HepG2 (cell line): ENCODE data around the gene TTBK1. TPM values are rescaled to one million over a fixed set of nuclear protein-coding genes. Genes with fewer than 3 reads are reported as not detected.

Source experiments
- CREB1 ChIP-seq, 2 experiments: fragments of 450-650 bp in 1 of 2; IDR thresholded peaks; 2 replicates each; pipeline ENCODE4 v1.6.1; 2016 to 2017; ENCODE audit warnings: control low read depth in 1 of 2, mild to moderate bottlenecking in 1 of 2, missing compliant biosample characterization in 1 of 2, missing genetic modification characterization in 1 of 2
- ELF1 ChIP-seq: sonication (generic); formaldehyde crosslinking; IDR thresholded peaks from 2 replicates; pipeline ENCODE4 v1.4.0; 2020; ENCODE audit warnings: missing genetic modification reagents
- FLYWCH1 ChIP-seq: sonication (generic); formaldehyde crosslinking; IDR thresholded peaks from 2 replicates; pipeline ENCODE4 v1.8.1; 2023; ENCODE audit warnings: mild to moderate bottlenecking, missing genetic modification reagents
- HHEX ChIP-seq: IDR thresholded peaks from 2 replicates; pipeline ENCODE4 v1.6.1; 2016; ENCODE audit warnings: control low read depth
- HMGXB4 ChIP-seq, 2 experiments: sonication (generic) in 1 of 2; formaldehyde crosslinking in 1 of 2; IDR thresholded peaks; 2 replicates each; pipeline versions ENCODE4 v1.4.0 to v1.6.1; 2018 to 2020; ENCODE audit warnings: missing genetic modification reagents in 2 of 2, borderline replicate concordance in 1 of 2, low read depth in 1 of 2, mild to moderate bottlenecking in 1 of 2, missing biosample characterization in 1 of 2
- HNRNPK ChIP-seq: fragments of 200-400 bp; formaldehyde crosslinking; IDR thresholded peaks from 2 replicates; pipeline ENCODE4 v1.6.1; 2018; ENCODE audit warnings: low read length, low read depth, moderate library complexity, mild to moderate bottlenecking; ENCODE audit not compliant: poor library complexity, severe bottlenecking
- KLF11 ChIP-seq: IDR thresholded peaks from 2 replicates; pipeline ENCODE4 v1.6.1; 2016; ENCODE audit warnings: missing compliant biosample characterization
- KLF16 ChIP-seq, 2 experiments: sonication (generic) in 1 of 2; formaldehyde crosslinking in 1 of 2; IDR thresholded peaks; 2 replicates each; pipeline versions ENCODE4 v1.6.1 to v1.8.0; 2016 to 2023; ENCODE audit warnings: missing genetic modification reagents in 2 of 2, missing compliant biosample characterization in 1 of 2
- MAFG ChIP-seq: sonication (generic); formaldehyde crosslinking; IDR thresholded peaks from 2 replicates; pipeline ENCODE4 v1.5.1; 2020; ENCODE audit warnings: mild to moderate bottlenecking, missing genetic modification reagents
- RAD21 ChIP-seq: fragments of 450-650 bp; formaldehyde crosslinking; IDR thresholded peaks from 2 replicates; pipeline ENCODE4 v1.5.0; 2020; ENCODE audit warnings: mild to moderate bottlenecking
- TBL1XR1 ChIP-seq: fragments of 150-350 bp; IDR thresholded peaks from 2 replicates; pipeline ENCODE4 v1.6.1; 2014; ENCODE audit warnings: borderline replicate concordance, low read length; ENCODE audit not compliant: partially characterized antibody
- ZBTB44 ChIP-seq: sonication (generic); formaldehyde crosslinking; IDR thresholded peaks from 2 replicates; pipeline ENCODE4 v1.4.0; 2020; ENCODE audit warnings: missing genetic modification reagents
- ZNF18 ChIP-seq: sonication (generic); formaldehyde crosslinking; IDR thresholded peaks from 2 replicates; pipeline ENCODE4 v1.8.0; 2022; ENCODE audit warnings: mild to moderate bottlenecking, missing genetic modification reagents; ENCODE audit not compliant: insufficient replicate concordance
- ZNF230 ChIP-seq: sonication (generic); formaldehyde crosslinking; IDR thresholded peaks from 2 replicates; pipeline ENCODE4 v1.4.0; 2020; ENCODE audit warnings: mild to moderate bottlenecking, missing genetic modification reagents
- ZNF335 ChIP-seq: sonication (generic); formaldehyde crosslinking; IDR thresholded peaks from 2 replicates; pipeline ENCODE4 v1.4.0; 2020; ENCODE audit warnings: missing genetic modification reagents
- ZNF432 ChIP-seq: sonication (generic); formaldehyde crosslinking; IDR thresholded peaks from 2 replicates; pipeline ENCODE4 v1.5.0; 2020; ENCODE audit warnings: missing genetic modification reagents, mild to moderate bottlenecking, borderline replicate concordance
- ZNF639 ChIP-seq: conservative IDR thresholded peaks from 2 replicates; pipeline ENCODE4 v1.6.1; 2018; ENCODE audit warnings: missing genetic modification reagents
- ZNF674 ChIP-seq: sonication (generic); formaldehyde crosslinking; IDR thresholded peaks from 2 replicates; pipeline ENCODE4 v1.5.0; 2020; ENCODE audit warnings: low read depth, mild to moderate bottlenecking, missing genetic modification reagents
- ZNF761 ChIP-seq: sonication (generic); formaldehyde crosslinking; conservative IDR thresholded peaks from 2 replicates; pipeline ENCODE4 v1.4.0; 2020; ENCODE audit warnings: mild to moderate bottlenecking, missing genetic modification reagents
- ZNF775 ChIP-seq: sonication (generic); formaldehyde crosslinking; IDR thresholded peaks from 2 replicates; pipeline ENCODE4 v1.4.0; 2020; ENCODE audit warnings: missing genetic modification reagents, mild to moderate bottlenecking, moderate library complexity, borderline replicate concordance
- ZNF784 ChIP-seq: sonication (generic); formaldehyde crosslinking; IDR thresholded peaks from 2 replicates; pipeline ENCODE4 v1.5.1; 2020; ENCODE audit warnings: missing genetic modification reagents, mild to moderate bottlenecking, borderline replicate concordance
- polyA plus RNA-seq, 8 experiments: library from polyadenylated mRNA; depleted of rRNA in 3 of 8; stranded (reverse) in 7 of 8; unstranded in 1 of 8; fragments of >200 nt; fragmentation: Illumina TruSeq in 4 of 8; extraction: Trizol in 4 of 8; gene quantifications; 2 replicates each; pipeline versions ENCODE4 v1.2.1 to v1.2.3, GENCODE V29; 2011 to 2016; ENCODE audit warnings: low read depth in 4 of 8, missing spikeins in 1 of 8, mixed read lengths in 1 of 8; ENCODE audit not compliant: insufficient read depth in 1 of 8
- total RNA-seq, 5 experiments: library from RNA; depleted of rRNA; stranded (reverse); fragments of >200 nt; fragmentation: Illumina TruSeq; extraction: Trizol; gene quantifications; 2 replicates each; pipeline ENCODE4 v1.2.3, GENCODE V29; 2016; ENCODE audit warnings: low read depth in 1 of 5

TTBK1 gene
- total and polyA plus RNA-seq, 2 of the 13 experiments (the other 11 are each of a cell fraction or from before 2014, with no cell fraction given) = 0.24 to 0.33 TPM

- TF ChIP-seq FLYWCH1 (CRISPR knock-in tag) (no peak), ZNF18 (CRISPR knock-in tag) (peak; percentile 83), KLF11 (CRISPR knock-in tag) (no peak), ZNF761 (CRISPR knock-in tag) (peak; percentile 93), ZNF784 (CRISPR knock-in tag) (peak; percentile 50; the same call in 1 of the 2 replicates), ZBTB44 (CRISPR knock-in tag) (no peak), ZNF432 (no peak), TBL1XR1 (no peak), ZNF335 (CRISPR knock-in tag) (0 out of 2 replicates have a peak, but pooled peaks have one; percentile 35), RAD21 (CRISPR knock-in tag) (peak; percentile 51; the same call in 1 of the 2 replicates), ZNF639 (0 out of 2 replicates have a peak, but pooled peaks have one; percentile 30), ZNF674 (CRISPR knock-in tag) (no peak), ZNF230 (CRISPR knock-in tag) (peak; percentile 93), HMGXB4 (CRISPR knock-in tag; IDR thresholded peaks at IDR 0.05; ENCODE audit: borderline replicate concordance in 1 of 2, low read depth in 1 of 2) (peak; percentile 69 to 80), HNRNPK (no peak), HHEX (CRISPR knock-in tag) (no peak), ELF1 (CRISPR knock-in tag) (no peak), CREB1 (IDR thresholded peaks at IDR 0.05) (no peak), CREB1 (CRISPR knock-in tag; IDR thresholded peaks at IDR 0.05) (no peak), ZNF775 (CRISPR knock-in tag) (peak; percentile 58; the same call in 1 of the 2 replicates), KLF16 (CRISPR knock-in tag; IDR thresholded peaks at IDR 0.05) (peak in 1 of 2 experiments; percentile 87; a peak in 1 of 4 replicates), MAFG (CRISPR knock-in tag) (no peak)
Observed at GRCh38 chr6:43274916-43275597, 31.8 kb downstream of the TTBK1 start (continued).
